Naive thymus-derived CD4-positive, alpha-beta T cell (primary cell): ENCODE results near the gene HNRNPUL1. TPM values are rescaled to one million over a fixed set of nuclear protein-coding genes. Genes with fewer than 3 reads are reported as not detected.

Experiments used
- ATAC-seq: fragments of 150-1000 bp; cut with Tn5 transposase; 2 replicates; pipeline ENCODE4 v1.10.0; 2021; ENCODE audit warnings: mild to moderate bottlenecking, moderate library complexity
- CTCF ChIA-PET: fragments of 350-600 bp; sonication (Branson Sonifier 250); formaldehyde crosslinking; loops from one replicate; lab custom pipeline; 2021; ENCODE audit warnings: antibody characterized with exemption; lab: Charles Lee
- POLR2A ChIA-PET: fragments of 350-600 bp; sonication (Branson Sonifier 250); formaldehyde crosslinking; loops from one replicate; lab custom pipeline; 2021; ENCODE audit warnings: antibody characterized with exemption, inconsistent platforms; lab: Charles Lee
- DNase-seq, 9 donors: peaks; one replicate each; pipeline versions ENCODE4 v3.0.0 to v3.0.0-alpha.2; 2020 to 2022; ENCODE audit warnings: mixed read lengths in 1 of 9
- H3K27ac ChIP-seq: one replicate; pipeline ENCODE4 v1.7.0; 2013; ENCODE audit warnings: mild to moderate bottlenecking, low read depth, low read length, moderate library complexity
- H3K27me3 ChIP-seq, 2 donors: one replicate each; pipeline ENCODE4 v1.7.0; 2013; ENCODE audit warnings: low read length in 2 of 2, mild to moderate bottlenecking in 2 of 2, moderate library complexity in 2 of 2; ENCODE audit not compliant: control insufficient read depth in 2 of 2, insufficient read depth in 2 of 2
- H3K36me3 ChIP-seq, 3 experiments: 1 replicate in 2 of 3; 2 replicates in 1 of 3; pipeline ENCODE4 v1.7.0; 2013; ENCODE audit warnings: low read length in 3 of 3, mild to moderate bottlenecking in 3 of 3, moderate library complexity in 1 of 3; ENCODE audit not compliant: insufficient read depth in 3 of 3, control insufficient read depth in 2 of 3
- H3K4me1 ChIP-seq, 2 donors: one replicate each; pipeline ENCODE4 v1.7.0; 2013; ENCODE audit warnings: low read length in 2 of 2, mild to moderate bottlenecking in 2 of 2, moderate library complexity in 1 of 2; ENCODE audit not compliant: control insufficient read depth in 2 of 2, insufficient read depth in 2 of 2
- H3K4me3 ChIP-seq: 2 replicates; pipeline ENCODE4 v1.7.0; 2013; ENCODE audit warnings: mild to moderate bottlenecking, low read length
- H3K9me3 ChIP-seq, 3 experiments: 1 replicate in 2 of 3; 2 replicates in 1 of 3; pipeline ENCODE4 v1.7.0; 2013; ENCODE audit warnings: low read length in 3 of 3; ENCODE audit not compliant: control insufficient read depth in 2 of 3
- H3K27ac Mint-ChIP-seq, 9 donors: one replicate each; pipeline ENCODE4 v1.8.0; 2020 to 2022; ENCODE audit warnings: mixed read lengths in 9 of 9, mild to moderate bottlenecking in 8 of 9, moderate library complexity in 5 of 9, inconsistent platforms in 2 of 9
- H3K27me3 Mint-ChIP-seq, 5 donors: one replicate each; pipeline ENCODE4 v1.8.0; 2021 to 2022; ENCODE audit warnings: mixed read lengths in 5 of 5, mild to moderate bottlenecking in 1 of 5
- H3K36me3 Mint-ChIP-seq, 5 donors: one replicate each; pipeline ENCODE4 v1.8.0; 2020 to 2022; ENCODE audit warnings: mixed read lengths in 5 of 5, mild to moderate bottlenecking in 3 of 5, inconsistent platforms in 1 of 5
- H3K4me1 Mint-ChIP-seq, 7 donors: one replicate each; pipeline ENCODE4 v1.8.0; 2020 to 2022; ENCODE audit warnings: mixed read lengths in 7 of 7, mild to moderate bottlenecking in 3 of 7, inconsistent platforms in 1 of 7
- H3K4me3 Mint-ChIP-seq, 10 donors: one replicate each; pipeline ENCODE4 v1.8.0; 2020 to 2022; ENCODE audit warnings: mild to moderate bottlenecking in 10 of 10, mixed read lengths in 10 of 10, moderate library complexity in 6 of 10, inconsistent platforms in 2 of 10
- H3K9me3 Mint-ChIP-seq, 11 donors: one replicate each; pipeline ENCODE4 v1.8.0; 2020 to 2022; ENCODE audit warnings: mixed read lengths in 11 of 11, mild to moderate bottlenecking in 4 of 11, inconsistent platforms in 1 of 11, moderate library complexity in 1 of 11
- intact Hi-C, 2 donors: fragments of 100-400 bp; cut with micrococcal nuclease; formaldehyde crosslinking; loops; one replicate each; pipeline ENCODE4 v1.15.1; 2023
- polyA plus RNA-seq, 2 donors: library from polyadenylated mRNA; unstranded; fragments of 300-500 nt; fragmentation: Illumina TruSeq; gene quantifications; one replicate each; pipeline ENCODE4 v1.2.3, GENCODE V29; 2021
- total RNA-seq, 6 experiments: library from RNA in 5 of 6; stranded (reverse) in 5 of 6; gene quantifications; 1 replicate in 5 of 6; 2 replicates in 1 of 6; pipeline ENCODE4 v1.2.3 and lab custom pipeline; 2021 to 2026

HNRNPUL1 gene
- total and polyA plus RNA-seq, 7 experiments from 2014 or later: 51.4 to 319 (median 270) TPM

- no peak for DNase-seq
Observed at GRCh38 chr19:41324921-41325639, 60.9 kb downstream of the HNRNPUL1 start.

DNA sequence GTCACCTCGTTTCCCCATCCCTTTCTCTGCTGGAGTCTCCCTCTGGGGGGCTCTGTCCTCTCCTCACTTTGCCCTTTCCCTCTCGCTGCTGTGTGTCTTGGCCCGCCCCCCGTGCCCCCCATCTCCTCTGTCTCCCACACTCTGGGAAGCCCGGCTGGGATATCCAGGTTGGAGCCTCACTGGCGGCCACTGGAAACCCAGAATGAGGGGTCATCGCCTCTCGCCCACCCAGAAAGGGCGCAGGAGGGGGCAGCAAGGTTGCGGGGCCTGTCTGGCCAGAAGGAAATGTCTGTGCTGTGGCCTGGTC lies 61.4 kb downstream of the HNRNPUL1 start:
- POLR2A ChIA-PET: interaction anchor here (1.2 to 6.4 kb wide), 3 partner anchors 15 to 27 kb away, joined by 3 to 51 read pairs (median 4); partner anchors contain the start of genes CCDC97 and TGFB1
- Mint-ChIP-seq H3K27me3 (no peaks in the 10 kb centered on the region), H3K4me1 (peaks cover 46 to 63% (median 54%) of the 10 kb centered on the region in 7 donors), H3K9me3 (peaks cover 0 to 3% (median 0%) of the 10 kb centered on the region in 11 donors), H3K4me3 (no peak overlapping the region), H3K36me3 (peaks cover 3 to 35% (median 11%) of the 10 kb centered on the region in 5 donors), H3K27ac (peak overlapping the region in 7 of 9 donors; percentile 59 to 93 (median 85))
- Histone ChIP-seq H3K27me3 (no peaks in the 10 kb centered on the region), H3K36me3 (peaks cover 9 to 51% (median 13%) of the 10 kb centered on the region in 3 experiments), H3K4me1 (peaks cover 35 to 39% of the 10 kb centered on the region in 2 donors), H3K9me3 (no peaks in the 10 kb centered on the region), H3K27ac (peak overlapping the region; percentile 85), H3K4me3 (no peak overlapping the region)
- no peak for DNase-seq
- intact Hi-C loops: no loop called here
- CTCF ChIA-PET: interaction anchor here (0.6 kb wide), 1 partner anchor 890 kb away, joined by 3 read pairs; no protein-coding TSS in a partner anchor
- no peak for ATAC-seq

More at GRCh38 chr19:41324921-41325639, 60.9 kb downstream of the HNRNPUL1 start:
- Mint-ChIP-seq H3K27ac (peak overlapping the region; percentile 74 to 96 (median 88)), H3K4me3 (peak overlapping the region in 9 of 10 donors; percentile 6 to 62 (median 44)), H3K4me1 (peaks cover 42 to 58% (median 50%) of the 10 kb centered on the region in 7 donors), H3K36me3 (peaks cover 0 to 32% (median 7%) of the 10 kb centered on the region in 5 donors), H3K9me3 (peaks cover 0 to 3% (median 0%) of the 10 kb centered on the region in 11 donors), H3K27me3 (no peaks in the 10 kb centered on the region)
- Histone ChIP-seq H3K4me1 (peaks cover 32 to 34% of the 10 kb centered on the region in 2 donors), H3K4me3 (no peak overlapping the region), H3K27me3 (no peaks in the 10 kb centered on the region), H3K27ac (peak overlapping the region; percentile 85), H3K9me3 (no peaks in the 10 kb centered on the region), H3K36me3 (peaks cover 8 to 51% (median 14%) of the 10 kb centered on the region in 3 experiments)
- ChIA-PET CTCF (interaction anchor here (0.6 kb wide), 2 partner anchors 242 to 889 kb away, joined by 3 to 5 read pairs; no protein-coding TSS in a partner anchor), POLR2A (interaction anchor here (0.6 to 6.4 kb wide), 4 partner anchors 7 to 27 kb away, joined by 3 to 51 read pairs (median 4); partner anchors contain the start of genes CCDC97 and TGFB1)
- intact Hi-C loops: no loop called here
- ATAC-seq: no peak

DNA sequence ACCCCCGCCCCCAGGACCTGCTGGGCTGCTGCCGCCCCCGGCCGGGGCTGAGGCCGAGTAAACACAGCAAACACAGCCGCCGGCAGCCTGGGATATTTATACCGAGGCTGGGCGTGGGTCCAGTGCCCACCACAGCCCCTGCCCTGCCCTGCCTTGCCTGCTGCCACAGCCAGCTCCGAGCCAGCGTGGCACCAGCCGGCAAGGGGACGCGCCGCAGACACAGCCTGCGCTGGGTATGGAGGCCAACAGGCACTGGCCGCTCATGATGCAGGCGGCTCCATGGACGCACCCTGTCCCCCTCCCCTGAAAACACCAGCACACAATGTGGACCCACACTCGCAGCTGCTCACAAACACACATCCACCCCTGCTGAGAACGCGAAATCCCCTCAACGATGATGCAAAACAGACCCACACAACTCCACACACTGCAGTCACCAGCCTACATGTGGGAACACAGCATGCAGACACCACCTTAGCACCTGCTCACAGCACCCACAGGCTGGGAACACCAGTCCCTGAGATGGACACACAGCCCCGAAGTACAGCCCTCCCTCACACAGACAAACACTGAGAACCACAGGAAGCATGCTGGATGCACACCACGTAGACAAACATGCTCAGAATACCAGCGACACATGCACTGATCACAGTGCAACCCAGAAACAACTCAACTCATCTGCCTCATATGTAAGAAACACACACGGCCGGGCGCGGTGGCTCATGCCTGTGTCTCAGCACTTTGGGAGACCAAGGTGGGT lies 62.0 kb downstream of the HNRNPUL1 start:
- Histone ChIP-seq H3K9me3 (no peaks in the 10 kb centered on the region), H3K4me1 (peaks cover 36 to 43% of the 10 kb centered on the region in 2 donors), H3K27me3 (no peaks in the 10 kb centered on the region), H3K27ac (peak overlapping the region; percentile 85), H3K36me3 (peaks cover 4 to 50% (median 15%) of the 10 kb centered on the region in 3 experiments), H3K4me3 (no peak overlapping the region)
- H3K27me3 Mint-ChIP-seq: no peaks in the 10 kb centered on the region
- ChIA-PET POLR2A (interaction anchor here (1.3 to 6.4 kb wide), 4 partner anchors 16 to 32 kb away, joined by 3 to 51 read pairs (median 24); partner anchors contain the start of genes CCDC97 and TGFB1), CTCF (interaction anchor here (0.7 kb wide), 2 partner anchors 18 to 123 kb away, joined by 3 read pairs; no protein-coding TSS in a partner anchor)
- peak in 5 of 9 donors; percentile 30 to 46 (median 35) for DNase-seq
- intact Hi-C loops: loop anchor here in 1 of 2 donors (2.0 kb wide), 1 partner anchor 17 kb away; no protein-coding TSS in a partner anchor
- peak overlapping the region; percentile 63 to 86 (median 82) for H3K4me3 Mint-ChIP-seq
- peaks cover 48 to 66% (median 57%) of the 10 kb centered on the region in 7 donors for H3K4me1 Mint-ChIP-seq
- H3K36me3 Mint-ChIP-seq: peaks cover 4 to 36% (median 12%) of the 10 kb centered on the region in 5 donors
- H3K27ac Mint-ChIP-seq: peak overlapping the region; percentile 82 to 99 (median 94)
- ATAC-seq: peak; percentile 1
- H3K9me3 Mint-ChIP-seq: peaks cover 0 to 3% (median 0%) of the 10 kb centered on the region in 11 donors

DNA sequence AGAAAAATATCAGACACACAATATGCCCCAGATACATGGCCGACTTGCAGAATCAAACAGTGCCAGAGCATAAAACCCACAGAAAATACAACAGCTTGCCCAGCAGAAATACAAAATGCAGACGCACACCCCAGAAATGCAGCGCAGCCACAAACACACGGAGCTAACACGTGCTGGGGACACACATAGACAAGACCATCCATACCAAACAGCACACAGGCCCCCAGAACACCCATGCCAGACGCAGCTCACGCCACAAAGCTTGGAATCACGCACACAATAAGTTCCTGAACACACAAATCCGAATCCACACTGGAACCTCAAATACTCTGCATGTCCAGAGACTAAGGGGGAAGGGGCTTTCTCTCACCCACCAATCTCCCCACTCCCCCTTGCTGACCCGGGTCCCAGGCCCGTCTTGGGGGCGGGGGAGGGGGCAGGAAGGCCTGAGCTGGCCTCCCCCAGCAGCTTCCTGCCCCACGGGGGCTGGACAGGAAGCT lies 63.0 kb downstream of the HNRNPUL1 start:
- Mint-ChIP-seq H3K4me3 (peak overlapping the region; percentile 63 to 86 (median 82)), H3K4me1 (peaks cover 58 to 76% (median 64%) of the 10 kb centered on the region in 7 donors), H3K27ac (peak overlapping the region; percentile 82 to 99 (median 94)), H3K27me3 (no peaks in the 10 kb centered on the region), H3K36me3 (peaks cover 13 to 44% (median 22%) of the 10 kb centered on the region in 5 donors), H3K9me3 (peaks cover 0 to 6% (median 0%) of the 10 kb centered on the region in 11 donors)
- H3K9me3 ChIP-seq: no peaks in the 10 kb centered on the region
- H3K27me3 ChIP-seq: no peaks in the 10 kb centered on the region
- ChIA-PET POLR2A (interaction anchor here (0.6 to 6.4 kb wide), 16 partner anchors 11 to 664 kb away, joined by 3 to 51 read pairs (median 5); partner anchors contain the start of genes B9D2, CCDC97, HNRNPUL1 and TGFB1), CTCF (interaction anchor here (0.7 to 1.5 kb wide), 5 partner anchors 19 to 122 kb away, joined by 3 to 9 read pairs (median 4); no protein-coding TSS in a partner anchor)
- H3K27ac ChIP-seq: peak overlapping the region; percentile 85
- peaks cover 36 to 53% of the 10 kb centered on the region in 2 donors for H3K4me1 ChIP-seq
- peak in 3 of 9 donors; percentile 24 to 31 (median 31) for DNase-seq
- intact Hi-C loops: loop anchor here (1.0 to 2.0 kb wide), 2 partner anchors 17 to 18 kb away; partner anchors contain the start of gene CCDC97 (in 1 of the 2)
- peaks cover 0 to 50% (median 22%) of the 10 kb centered on the region in 3 experiments for H3K36me3 ChIP-seq
- peak overlapping the region; percentile 42 for H3K4me3 ChIP-seq
- ATAC-seq: no peak

- POLR2A ChIA-PET: interaction anchor here (0.6 to 6.4 kb wide), 19 partner anchors 10 to 665 kb away, joined by 3 to 51 read pairs (median 5); partner anchors contain the start of genes B9D2, CCDC97, HNRNPUL1 and TGFB1
- CTCF ChIA-PET: interaction anchor here (0.9 to 1.5 kb wide), 3 partner anchors 22 to 65 kb away, joined by 4 to 9 read pairs (median 5); no protein-coding TSS in a partner anchor
- peaks cover 0 to 50% (median 27%) of the 10 kb centered on the region in 3 experiments for H3K36me3 ChIP-seq
- H3K36me3 Mint-ChIP-seq: peaks cover 13 to 48% (median 27%) of the 10 kb centered on the region in 5 donors
- H3K27me3 ChIP-seq: no peaks in the 10 kb centered on the region
- peak overlapping the region; percentile 85 for H3K27ac ChIP-seq
- peak overlapping the region; percentile 42 for H3K4me3 ChIP-seq
- H3K9me3 Mint-ChIP-seq: peaks cover 0 to 6% (median 0%) of the 10 kb centered on the region in 11 donors
- H3K4me3 Mint-ChIP-seq: peak overlapping the region; percentile 74 to 88 (median 82)
- H3K27ac Mint-ChIP-seq: peak overlapping the region; percentile 86 to 99 (median 94)
- peak; percentile 57 to 95 (median 66) for DNase-seq
- H3K9me3 ChIP-seq: no peaks in the 10 kb centered on the region
- peaks cover 59 to 77% (median 68%) of the 10 kb centered on the region in 7 donors for H3K4me1 Mint-ChIP-seq
- ATAC-seq: peak; percentile 75
- H3K27me3 Mint-ChIP-seq: no peaks in the 10 kb centered on the region
- intact Hi-C loops: loop anchor here (1.0 to 2.0 kb wide), 3 partner anchors 17 to 24 kb away; partner anchors contain the start of gene CCDC97 (in 1 of the 2)
- H3K4me1 ChIP-seq: peaks cover 36 to 57% of the 10 kb centered on the region in 2 donors
Observed at GRCh38 chr19:41327576-41328156, 63.5 kb downstream of the HNRNPUL1 start.
